Measurements from ENCODE around the gene CLASRP. TPM values are rescaled to one million over a fixed set of nuclear protein-coding genes. Genes with fewer than 3 reads are reported as not detected.

Gene CLASRP
- total and polyA plus RNA-seq, 2 of the 8 experiments (the other 6 are each of a cell fraction or from before 2014, with no cell fraction given) = 22.3 to 71.7 TPM

- TF ChIP-seq CHD7 (IDR thresholded peaks at IDR 0.05; ENCODE audit: insufficient replicate concordance, low read length) = no peak
These were observed 23.1 kb downstream of the CLASRP start (continued) for GRCh38 chr19:45061965-45062364.

All from H1 (cell line).